Measurements from ENCODE around the gene ADAMTS5.

DNA sequence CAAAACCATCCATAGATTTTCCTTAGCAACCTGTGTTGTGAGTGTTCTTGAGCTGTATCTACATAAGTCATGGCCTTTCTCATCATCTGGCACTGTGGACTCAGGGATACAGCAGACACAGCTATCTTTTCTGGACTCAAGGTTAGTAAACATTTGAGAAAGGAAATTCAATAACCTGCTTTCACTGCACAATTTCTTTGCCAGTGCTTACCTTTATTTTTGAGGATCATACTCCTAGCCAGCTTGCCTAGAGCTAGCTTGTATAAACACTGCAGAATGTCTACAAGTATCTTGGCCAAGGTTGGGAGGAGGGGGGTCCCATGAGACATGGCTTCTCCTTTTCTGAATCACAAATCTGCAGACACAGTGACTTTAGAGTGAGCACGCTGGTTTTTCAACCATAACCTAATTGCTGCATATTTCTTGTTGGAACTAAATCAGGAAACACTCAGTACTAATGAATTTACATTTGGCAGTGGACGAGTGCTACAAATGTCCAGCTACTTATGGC lies 27.2 kb downstream of the ADAMTS5 start:
- TF ChIP-seq CTCF (IDR thresholded peaks at IDR 0.05 in 4 of 5, conservative IDR thresholded peaks at IDR 0.05 in 1 of 5) (no peak), POLR2A (IDR thresholded peaks at IDR 0.05) (no peak)
